Right forelimb (tissue), 1 donor: ENCODE data around the gene NDUFV1.
"Not testable (repeated sequence)": the region's sequence is repeated elsewhere in the genome, so short reads cannot be mapped to it uniquely, and the experiment has no call there.

Experiments used
- DNase-seq: peaks from one replicate; pipeline ENCODE4 v3.0.0-alpha.2; 2018

NDUFV1 gene

GRCh38 chr11:67586568-67587250 is 20.0 kb upstream of the NDUFV1 start:
- no peak for DNase-seq

- no peak for DNase-seq
Observed at GRCh38 chr11:67588136-67588503, 18.6 kb upstream of the NDUFV1 start.

- not testable (repeated sequence) for DNase-seq
Observed at GRCh38 chr11:67588899-67589415, 17.8 kb upstream of the NDUFV1 start.

GRCh38 chr11:67592880-67593564 is 13.7 kb upstream of the NDUFV1 start:
- no peak for DNase-seq

- no peak for DNase-seq
Observed at GRCh38 chr11:67593565-67593905, 13.2 kb upstream of the NDUFV1 start.

- DNase-seq: no peak
Observed at GRCh38 chr11:67594480-67594879, 12.3 kb upstream of the NDUFV1 start.

GRCh38 chr11:67596753-67597300 is 9.9 kb upstream of the NDUFV1 start:
- DNase-seq: no peak

- not testable (repeated sequence) for DNase-seq
Observed at GRCh38 chr11:67597458-67597857, 9.3 kb upstream of the NDUFV1 start.

- DNase-seq: not testable (repeated sequence)
Observed at GRCh38 chr11:67597963-67598362, 8.8 kb upstream of the NDUFV1 start.

- DNase-seq: no peak
Observed at GRCh38 chr11:67599149-67599548, 7.6 kb upstream of the NDUFV1 start.

GRCh38 chr11:67600324-67601029 is 6.3 kb upstream of the NDUFV1 start:
- no peak for DNase-seq

- DNase-seq: no peak
Observed at GRCh38 chr11:67601098-67601497, 5.6 kb upstream of the NDUFV1 start.

- DNase-seq: not testable (repeated sequence)
Observed at GRCh38 chr11:67604119-67604518, 2.6 kb upstream of the NDUFV1 start.

GRCh38 chr11:67604815-67605214 is 1.9 kb upstream of the NDUFV1 start:
- DNase-seq: no peak

GRCh38 chr11:67605231-67606011 is 1.3 kb upstream of the NDUFV1 start:
- DNase-seq: no peak

- no peak for DNase-seq
Observed at GRCh38 chr11:67606093-67606491, 644 bp upstream of the NDUFV1 start.

GRCh38 chr11:67607507-67607906 is 771 bp downstream of the NDUFV1 start:
- no peak for DNase-seq

GRCh38 chr11:67608486-67608885 is 1.8 kb downstream of the NDUFV1 start:
- DNase-seq: no peak

GRCh38 chr11:67609316-67609715 is 2.6 kb downstream of the NDUFV1 start:
- no peak for DNase-seq

GRCh38 chr11:67610302-67610868 is 3.6 kb downstream of the NDUFV1 start:
- DNase-seq: no peak

- no peak for DNase-seq
Observed at GRCh38 chr11:67611165-67611564, 4.4 kb downstream of the NDUFV1 start.
